ENCODE measurements around the gene NBPF3.
"Not testable (repeated sequence)": the region's sequence is repeated elsewhere in the genome, so short reads cannot be mapped to it uniquely, and the experiment has no call there.

NBPF3 gene

DNA sequence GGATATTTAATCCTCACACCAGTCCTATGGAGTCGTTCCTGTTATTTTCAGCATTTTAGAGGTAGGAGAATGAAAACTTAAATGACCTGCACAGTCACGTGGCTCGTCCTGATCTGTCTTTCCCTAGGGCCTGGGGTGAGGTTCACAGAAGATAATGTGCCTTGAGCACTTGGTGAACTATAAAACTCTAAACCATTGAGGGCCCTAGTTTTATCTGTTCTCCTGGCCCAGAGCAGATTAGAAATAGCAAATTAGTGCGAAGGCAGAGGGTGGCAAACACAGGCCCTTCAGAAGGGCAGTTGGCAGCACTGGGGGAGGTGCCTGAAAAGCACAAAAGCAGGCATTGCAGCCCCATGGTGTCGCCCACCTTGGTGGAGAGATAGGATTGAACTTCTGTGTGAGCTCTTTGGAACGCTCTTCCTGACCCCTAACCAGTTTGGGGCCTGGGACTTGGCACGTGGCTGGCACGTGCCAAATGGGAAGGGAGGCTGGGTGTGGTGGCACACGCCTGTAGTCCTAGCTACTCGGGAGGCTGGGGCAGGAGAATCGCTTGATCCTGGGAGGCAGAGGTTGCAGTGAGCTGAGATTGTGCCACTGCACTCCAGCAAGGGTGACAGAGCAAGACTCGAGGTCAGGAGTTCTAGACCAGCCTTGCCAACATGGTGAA is 1.2 kb upstream of the NBPF3 start:
- DNase-seq (ENCODE audit: low spot score): not testable (repeated sequence)

DNA sequence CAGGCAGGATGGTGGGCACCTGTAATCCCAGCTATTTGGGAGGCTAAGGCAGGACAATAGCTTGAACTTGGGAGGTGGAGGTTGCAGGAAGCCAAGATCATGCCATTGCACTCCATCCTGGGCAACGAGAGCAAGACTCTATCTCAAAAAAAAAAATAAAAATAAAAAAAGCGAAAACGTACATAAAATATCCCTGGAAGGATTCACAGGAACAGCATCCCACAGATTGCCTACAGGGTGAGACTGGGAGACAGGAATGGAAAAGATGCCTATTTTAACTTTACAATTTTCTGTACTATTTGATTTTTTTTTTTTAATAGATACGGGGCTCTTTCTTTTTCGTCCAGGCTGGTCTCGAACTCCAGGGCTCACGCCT is 604 bp upstream of the NBPF3 start:
- no peak for DNase-seq (ENCODE audit: low spot score)

DNA sequence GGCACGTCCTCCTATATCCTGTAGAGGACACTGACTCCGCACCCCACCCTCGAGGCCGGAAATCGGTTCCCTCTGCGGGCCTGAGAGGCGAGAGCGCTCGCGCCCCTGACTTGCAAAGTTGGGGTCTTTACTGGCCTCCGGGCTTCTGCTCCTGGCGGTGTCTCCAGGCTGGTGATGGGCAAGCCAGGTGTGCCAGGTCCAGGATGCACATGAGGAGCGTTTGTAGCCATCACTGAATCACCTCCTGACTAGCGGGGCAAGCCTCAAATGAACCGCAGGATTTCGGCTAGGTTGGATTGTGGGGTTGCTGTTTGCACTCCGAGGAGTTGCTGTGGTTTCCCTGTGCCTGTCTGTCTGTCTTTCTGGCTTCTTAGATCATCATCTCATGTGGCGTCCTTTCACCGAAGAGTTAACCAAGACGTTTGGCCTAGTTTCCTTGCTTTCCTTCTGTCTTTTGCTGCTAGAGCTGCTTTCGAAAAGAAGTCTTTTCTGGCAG is 741 bp downstream of the NBPF3 start:
- not testable (repeated sequence) for DNase-seq (ENCODE audit: low spot score)

DNA sequence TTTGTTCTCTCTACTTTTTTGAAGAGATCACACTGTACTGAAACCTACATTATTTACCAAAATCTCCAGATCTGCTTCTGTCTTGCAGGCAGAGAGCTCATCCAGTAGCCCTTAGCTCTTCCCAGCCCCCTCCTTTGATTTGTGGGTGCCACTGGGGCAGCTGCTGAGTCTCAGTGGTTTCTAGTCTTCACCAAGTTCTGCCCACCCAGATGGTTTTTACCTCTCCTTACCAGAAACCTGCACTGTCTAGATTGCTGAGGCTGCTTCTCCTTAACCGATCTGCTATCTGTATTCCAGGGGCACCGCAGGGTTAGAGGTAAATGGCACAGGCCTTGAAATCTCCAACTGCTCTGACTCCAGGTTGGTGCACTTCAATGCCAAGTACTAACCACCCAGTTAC is 6.7 kb downstream of the NBPF3 start:
- DNase-seq (ENCODE audit: low spot score): not testable (repeated sequence)

- DNase-seq (ENCODE audit: low spot score): no peak
These were observed 7.4 kb downstream of the NBPF3 start for GRCh38 chr1:21447311-21447710.

GRCh38 chr1:21449906-21450305 is 10.0 kb downstream of the NBPF3 start:
- no peak for DNase-seq (ENCODE audit: low spot score)

DNA sequence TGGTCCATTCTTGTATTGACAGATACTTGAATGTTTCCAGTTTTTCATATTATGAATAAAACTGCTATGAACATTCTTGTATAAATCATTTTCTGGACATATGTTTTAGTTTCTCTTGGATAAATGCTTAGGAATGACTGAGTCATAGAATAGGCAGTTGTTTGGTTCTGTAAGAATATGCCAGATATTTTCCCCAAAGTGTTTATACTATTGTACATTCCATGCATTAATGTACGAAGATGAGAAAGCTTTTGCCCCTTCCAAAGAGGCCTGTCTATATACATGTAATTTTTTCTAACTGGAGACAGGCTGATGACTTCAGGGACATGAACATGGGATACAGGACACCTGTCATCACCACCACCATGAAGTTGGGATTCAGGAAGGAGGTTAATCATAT is 11.3 kb downstream of the NBPF3 start:
- no peak for DNase-seq (ENCODE audit: low spot score)

DNA sequence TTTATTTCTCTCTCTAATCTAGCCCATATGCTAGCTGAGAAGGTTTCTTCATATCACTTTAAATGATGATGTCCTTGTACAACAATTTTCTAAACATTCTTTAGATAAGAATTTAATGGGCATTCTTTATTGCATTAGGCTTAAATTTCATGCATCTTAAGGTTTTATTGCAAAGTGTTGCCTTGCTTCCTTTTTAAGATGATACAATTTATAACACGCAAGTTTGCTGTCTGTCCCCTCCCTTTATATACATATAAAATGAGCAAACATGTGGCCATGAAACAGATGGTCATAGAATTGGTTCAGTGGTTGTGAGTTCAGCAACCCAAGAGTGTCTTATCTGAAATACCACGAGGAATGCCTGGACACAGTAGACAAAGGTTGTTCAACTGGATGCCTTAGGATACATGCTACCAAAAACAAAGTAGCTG is 12.1 kb downstream of the NBPF3 start:
- DNase-seq (ENCODE audit: low spot score): no peak

GRCh38 chr1:21453964-21454614 is 14.2 kb downstream of the NBPF3 start:
- DNase-seq (ENCODE audit: low spot score): not testable (repeated sequence)

DNA sequence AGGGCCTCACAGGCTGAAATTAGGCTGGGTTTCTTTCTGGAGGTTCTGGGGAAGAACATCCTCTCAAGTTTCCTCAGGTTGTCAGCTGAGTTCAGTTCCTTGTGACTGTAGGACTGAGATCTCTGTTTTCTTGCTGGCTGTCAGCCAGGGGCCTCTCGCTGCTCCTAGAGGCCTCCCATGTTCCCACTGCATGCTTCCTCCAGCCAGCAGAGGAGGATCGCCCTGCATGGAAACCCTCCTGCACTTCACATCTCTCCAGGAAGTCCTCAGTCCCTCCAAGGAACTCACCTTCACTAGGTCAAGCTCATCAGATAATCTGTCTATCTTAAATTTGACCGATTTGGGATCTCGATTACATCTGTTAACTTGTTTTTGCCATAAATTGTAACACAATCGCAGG is 15.0 kb downstream of the NBPF3 start:
- DNase-seq (ENCODE audit: low spot score): not testable (repeated sequence)

GRCh38 chr1:21457654-21458053 is 17.7 kb downstream of the NBPF3 start:
- DNase-seq (ENCODE audit: low spot score): no peak

DNA sequence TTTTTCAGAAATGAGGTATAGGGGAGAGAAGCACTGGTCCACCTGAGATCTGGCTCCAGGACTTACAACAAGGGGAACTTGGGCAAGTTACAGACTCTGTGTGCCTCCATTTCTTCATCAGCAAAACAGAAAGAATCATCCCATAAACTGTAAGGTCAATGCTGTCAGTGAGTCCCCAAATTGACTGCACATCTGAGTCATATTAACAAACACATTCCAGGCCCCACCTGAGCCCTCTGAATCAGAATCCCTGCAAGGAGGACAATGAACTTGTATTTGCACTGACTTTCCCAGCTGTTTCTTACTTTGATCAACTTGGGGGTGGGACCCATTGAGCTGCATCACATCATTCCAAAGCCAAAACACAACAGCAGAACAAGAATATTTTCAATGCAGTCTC is 25.2 kb downstream of the NBPF3 start:
- not testable (repeated sequence) for DNase-seq (ENCODE audit: low spot score)

- not testable (repeated sequence) for DNase-seq (ENCODE audit: low spot score)
These were observed 28.0 kb downstream of the NBPF3 start for GRCh38 chr1:21467946-21468345.

DNA sequence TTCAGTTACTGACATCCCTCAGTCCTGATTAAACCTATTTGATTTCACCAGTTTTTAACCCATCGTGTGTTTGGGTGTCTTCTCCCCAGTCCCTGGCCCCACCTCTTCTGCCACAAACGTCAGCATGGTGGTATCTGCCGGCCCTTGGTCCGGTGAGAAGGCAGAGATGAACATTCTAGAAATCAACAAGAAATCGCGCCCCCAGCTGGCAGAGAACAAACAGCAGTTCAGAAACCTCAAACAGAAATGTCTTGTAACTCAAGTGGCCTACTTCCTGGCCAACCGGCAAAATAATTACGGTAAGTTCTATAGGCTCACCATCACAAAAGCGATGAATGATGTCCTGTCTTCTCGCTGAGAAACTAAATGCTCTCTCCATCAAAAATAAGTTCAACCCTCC is 28.7 kb downstream of the NBPF3 start:
- DNase-seq (ENCODE audit: low spot score): no peak

DNA sequence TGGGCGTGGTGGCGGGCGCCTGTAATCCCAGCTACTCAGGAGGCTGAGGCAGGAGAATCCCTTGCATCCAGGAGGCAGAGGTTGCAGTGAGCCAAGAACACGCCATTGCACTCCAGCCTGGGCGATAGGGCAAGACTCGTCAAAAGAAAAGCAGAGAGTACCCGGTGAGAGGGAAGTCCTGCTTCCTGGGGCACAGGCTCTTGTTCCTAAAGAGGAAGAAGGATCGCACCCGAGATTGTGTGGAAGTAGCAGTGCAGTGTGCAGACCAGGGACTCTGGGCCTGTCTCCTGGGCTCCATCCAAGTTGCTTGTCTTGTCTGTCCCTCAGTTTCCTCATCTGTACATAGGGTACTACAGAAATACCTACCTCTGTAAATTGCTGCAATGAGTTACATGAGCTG is 29.6 kb downstream of the NBPF3 start:
- DNase-seq (ENCODE audit: low spot score): no peak

GRCh38 chr1:21472861-21473260 is 32.9 kb downstream of the NBPF3 start:
- no peak for DNase-seq (ENCODE audit: low spot score)

DNA sequence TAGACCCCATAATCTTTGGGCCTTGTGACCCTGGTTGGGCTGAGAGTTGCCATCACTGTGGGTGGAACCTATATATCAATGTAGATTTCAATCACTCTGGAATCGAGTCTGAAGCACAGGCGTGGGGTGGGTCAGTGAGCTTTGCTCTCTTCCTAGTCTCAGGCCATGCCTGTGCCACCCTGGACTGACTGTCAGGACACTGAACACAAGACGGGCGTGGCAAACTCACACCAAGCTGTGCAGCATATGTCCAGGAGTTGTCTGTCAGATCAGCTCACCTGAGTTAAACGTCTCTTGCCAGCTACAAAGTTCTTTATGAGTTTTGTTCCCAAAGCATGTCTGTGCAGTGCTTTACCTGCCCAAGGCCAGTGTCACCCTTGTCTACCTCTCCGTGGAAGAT is 38.4 kb downstream of the NBPF3 start:
- no peak for DNase-seq (ENCODE audit: low spot score)

DNA sequence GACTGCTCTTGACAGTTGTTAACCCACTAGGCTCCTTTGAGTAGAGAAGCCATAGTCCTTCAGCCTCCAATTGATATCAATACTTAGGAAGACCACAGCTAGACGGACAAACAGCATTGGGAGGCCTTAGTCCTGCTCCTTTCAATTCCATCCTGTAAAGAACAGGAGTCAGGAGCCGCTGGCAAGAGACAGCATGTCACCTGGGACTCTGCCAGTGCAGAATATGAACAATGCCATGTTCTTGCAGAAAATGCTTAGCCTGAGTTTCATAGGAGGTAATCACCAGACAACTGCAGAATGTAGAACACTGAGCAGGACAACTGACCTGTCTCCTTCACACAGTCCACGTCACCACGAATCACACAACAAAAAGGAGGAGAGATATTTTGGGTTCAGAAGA is 43.9 kb downstream of the NBPF3 start:
- not testable (repeated sequence) for DNase-seq (ENCODE audit: low spot score)

- no peak for DNase-seq (ENCODE audit: low spot score)
These were observed 49.2 kb downstream of the NBPF3 start for GRCh38 chr1:21489146-21489545.

- DNase-seq (ENCODE audit: low spot score): peak; percentile 43
These were observed 51.0 kb downstream of the NBPF3 start for GRCh38 chr1:21490774-21491487.

- DNase-seq (ENCODE audit: low spot score): peak; percentile 70
These were observed 51.8 kb downstream of the NBPF3 start for GRCh38 chr1:21491488-21492355.

DNA sequence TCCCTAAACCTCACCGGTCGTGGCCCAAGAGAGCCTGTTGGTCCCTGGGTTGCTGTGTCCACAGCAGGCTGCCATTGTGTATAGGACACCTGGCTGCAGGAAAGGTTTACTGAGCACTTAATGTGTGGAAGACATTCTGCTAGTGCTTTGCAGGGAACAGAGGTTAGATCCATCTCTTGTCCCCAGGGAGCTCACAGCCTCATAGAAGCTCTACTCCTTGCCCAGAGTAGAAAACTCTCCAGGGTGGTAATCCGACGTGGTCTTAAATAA is 52.4 kb downstream of the NBPF3 start:
- peak; percentile 47 for DNase-seq (ENCODE audit: low spot score)
